ENCODE data around the gene RFPL2. TPM values are rescaled to one million over a fixed set of nuclear protein-coding genes. Genes with fewer than 3 reads are reported as not detected.

RFPL2 gene
- total RNA-seq, 120 experiments from 2014 or later = 2.7 to 32.4 (median 11.3) TPM

Other genes with a start within 250 kb of the RFPL2 start
- gene SLC5A1, start 161.8 kb downstream of the RFPL2 start, total RNA-seq = 1 to 10 TPM in 2 of 120 experiments, under 1 TPM in 40, not detected in 78; 0.07 to 1.3 (median 0.21) TPM
- 1 to 10 TPM in 1 of 120 experiments, under 1 TPM in 5, not detected in 114; 0.37 to 1.1 (median 0.49) TPM for gene C22orf42, start 45.8 kb downstream of the RFPL2 start, total RNA-seq
- 1 to 10 TPM in 36 of 120 experiments, under 1 TPM in 70, not detected in 14; 0.23 to 9.1 (median 0.72) TPM for gene SLC5A4, start 50.3 kb upstream of the RFPL2 start, total RNA-seq
- 1 to 10 TPM in 29 of 120 experiments, under 1 TPM in 41, not detected in 50; 0.32 to 3.5 (median 0.94) TPM for gene RFPL3, start 152.8 kb upstream of the RFPL2 start, total RNA-seq
- 10 to 100 TPM; 34.6 to 76.6 (median 58.4) TPM for gene RTCB, start 207.2 kb upstream of the RFPL2 start, total RNA-seq